GF-D8 (cell line): ENCODE data around the gene CDH4.

Experiments used
- DNase-seq: peaks from one replicate; lab custom pipeline; 2025; lab: John Stamatoyannopoulos, UW

CDH4 gene

DNA sequence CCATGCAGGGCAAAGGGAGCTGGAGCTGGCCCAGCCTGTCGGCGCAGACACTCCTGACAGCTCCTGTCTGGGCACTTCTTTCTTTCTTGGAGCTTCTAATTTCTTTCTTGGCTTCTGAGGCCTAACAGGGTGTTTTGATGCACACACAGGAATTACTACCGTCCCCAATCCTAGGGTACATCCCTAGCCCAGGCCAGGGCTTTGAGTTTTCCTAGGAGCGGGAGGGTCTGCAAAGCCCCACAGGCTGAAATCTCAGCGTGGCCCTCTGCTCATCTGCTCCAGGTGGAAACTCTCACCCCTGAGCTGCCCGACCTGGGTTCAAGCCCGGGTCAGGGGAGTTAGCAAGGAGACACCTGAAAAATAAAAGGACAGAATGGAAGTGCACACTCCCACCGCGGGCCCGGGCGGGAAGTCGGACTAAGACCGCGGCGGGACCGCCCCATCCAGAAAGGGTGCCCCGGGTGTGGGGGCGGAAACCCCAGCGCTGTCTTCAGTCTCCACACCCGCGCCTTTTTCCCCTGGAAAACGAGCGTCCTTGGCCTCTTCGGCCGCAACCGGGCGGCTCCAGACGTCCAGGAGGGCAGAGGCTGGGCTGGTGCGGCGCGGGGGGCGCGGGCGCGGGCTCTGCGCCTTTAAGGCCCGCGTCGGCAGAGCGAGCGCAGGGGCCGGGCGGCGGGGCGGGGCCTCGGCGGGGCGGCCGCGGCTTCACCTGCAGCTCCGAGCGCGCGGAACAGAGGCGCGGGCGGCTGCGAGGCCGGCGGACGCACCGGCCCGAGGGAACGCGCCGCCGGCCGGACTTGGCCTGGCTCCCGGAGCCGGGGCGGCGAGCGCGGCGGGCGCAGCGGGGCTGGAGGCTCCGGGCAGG is at the start of gene CDH4:
TSS of gene CDH4 (plus strand) at position 733 of the 865 bp plus-strand sequence.
- DNase-seq, result no peak

GRCh38 chr20:61203320-61203719 is 48.7 kb upstream of the CDH4 start:
- DNase-seq, result no peak

- no peak for DNase-seq
Measured at GRCh38 chr20:61204206-61204605, 47.9 kb upstream of the CDH4 start.

- DNase-seq, result no peak
Measured at GRCh38 chr20:61205769-61206168, 46.3 kb upstream of the CDH4 start.

GRCh38 chr20:61210862-61211261 is 41.2 kb upstream of the CDH4 start:
- no peak for DNase-seq

DNA sequence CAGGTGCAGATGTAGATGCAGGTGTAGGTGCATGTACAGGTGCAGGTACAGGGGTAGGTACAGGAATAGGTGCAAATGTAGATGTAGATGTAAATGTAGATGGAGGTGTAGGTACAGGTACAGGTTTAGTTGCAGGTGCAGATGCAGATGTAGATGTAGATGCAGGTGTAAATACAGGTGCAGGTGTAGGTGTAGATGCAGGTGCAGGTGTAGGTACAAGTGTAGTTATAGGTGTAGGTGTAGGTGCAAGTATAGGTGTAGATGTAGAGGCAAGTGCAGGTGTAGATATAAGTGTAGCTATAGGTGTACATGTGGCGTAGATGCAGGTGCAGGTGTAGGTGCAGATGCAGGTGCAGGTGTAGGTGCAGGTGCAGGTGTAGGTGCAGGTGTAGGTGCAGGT is 34.2 kb upstream of the CDH4 start:
- no peak for DNase-seq

DNA sequence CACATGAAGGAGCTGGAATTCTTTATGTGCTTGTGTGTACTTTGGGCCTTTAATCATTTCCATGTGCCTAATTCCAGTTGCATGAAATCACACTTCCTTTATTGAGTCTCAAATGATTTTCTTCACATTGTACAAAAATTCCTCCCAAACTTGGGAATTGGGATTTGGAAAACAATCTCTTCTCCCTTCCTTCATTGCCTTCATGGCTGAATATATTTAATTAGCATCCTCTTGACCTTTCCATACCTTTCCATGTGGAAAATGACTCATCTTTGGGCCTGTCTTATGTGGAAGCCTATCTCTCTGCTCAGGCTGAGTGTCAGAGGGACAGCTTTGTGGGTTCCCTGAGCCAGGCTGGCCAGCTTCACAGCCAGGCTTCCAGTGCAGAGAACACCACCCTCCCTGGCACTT is 33.0 kb upstream of the CDH4 start:
- no peak for DNase-seq

- no peak for DNase-seq
Measured at GRCh38 chr20:61220131-61220530, 31.9 kb upstream of the CDH4 start.

- DNase-seq, result no peak
Measured at GRCh38 chr20:61220626-61221325, 31.3 kb upstream of the CDH4 start.

DNA sequence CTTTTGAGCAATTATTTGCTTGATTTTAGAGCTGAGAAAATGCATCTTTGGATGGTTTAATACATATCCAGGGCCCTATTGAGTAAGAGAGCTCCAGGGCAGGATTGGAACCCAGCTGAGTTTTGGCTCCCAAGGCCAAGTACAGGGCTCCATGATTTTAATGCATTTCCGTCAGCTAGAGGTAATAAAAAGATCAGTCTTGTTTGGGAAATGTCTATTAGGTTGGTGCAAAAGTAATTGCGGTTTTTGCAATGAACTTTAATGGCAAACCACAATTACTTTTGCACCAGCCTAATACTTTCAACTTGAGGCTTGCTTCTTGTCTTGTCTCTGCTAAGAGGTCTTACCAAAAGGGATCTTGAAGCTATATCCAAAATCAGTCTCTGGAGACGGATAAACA is 29.4 kb upstream of the CDH4 start:
- no peak for DNase-seq

- no peak for DNase-seq
Measured at GRCh38 chr20:61223121-61223520, 28.9 kb upstream of the CDH4 start.

- no peak for DNase-seq
Measured at GRCh38 chr20:61230166-61230565, 21.9 kb upstream of the CDH4 start.

DNA sequence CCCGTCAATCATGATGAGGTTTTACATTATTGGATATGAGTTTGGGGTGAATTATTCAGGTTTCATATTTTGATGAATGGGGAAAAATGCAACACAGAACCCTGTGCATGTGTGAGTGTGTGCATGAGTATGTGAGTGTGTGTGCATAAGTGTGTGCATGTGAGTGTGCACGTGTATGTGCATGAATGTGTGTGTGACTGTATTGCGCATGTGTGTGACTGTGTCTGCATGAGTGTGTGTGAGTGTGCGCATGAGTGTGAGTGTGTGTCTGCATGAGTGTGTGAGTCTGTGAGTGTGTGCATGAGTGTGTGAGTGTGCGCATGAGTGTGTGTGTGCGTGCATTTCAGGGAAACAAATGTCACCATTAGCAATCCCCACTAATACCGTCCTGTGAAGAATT is 18.5 kb upstream of the CDH4 start:
- DNase-seq, result no peak

DNA sequence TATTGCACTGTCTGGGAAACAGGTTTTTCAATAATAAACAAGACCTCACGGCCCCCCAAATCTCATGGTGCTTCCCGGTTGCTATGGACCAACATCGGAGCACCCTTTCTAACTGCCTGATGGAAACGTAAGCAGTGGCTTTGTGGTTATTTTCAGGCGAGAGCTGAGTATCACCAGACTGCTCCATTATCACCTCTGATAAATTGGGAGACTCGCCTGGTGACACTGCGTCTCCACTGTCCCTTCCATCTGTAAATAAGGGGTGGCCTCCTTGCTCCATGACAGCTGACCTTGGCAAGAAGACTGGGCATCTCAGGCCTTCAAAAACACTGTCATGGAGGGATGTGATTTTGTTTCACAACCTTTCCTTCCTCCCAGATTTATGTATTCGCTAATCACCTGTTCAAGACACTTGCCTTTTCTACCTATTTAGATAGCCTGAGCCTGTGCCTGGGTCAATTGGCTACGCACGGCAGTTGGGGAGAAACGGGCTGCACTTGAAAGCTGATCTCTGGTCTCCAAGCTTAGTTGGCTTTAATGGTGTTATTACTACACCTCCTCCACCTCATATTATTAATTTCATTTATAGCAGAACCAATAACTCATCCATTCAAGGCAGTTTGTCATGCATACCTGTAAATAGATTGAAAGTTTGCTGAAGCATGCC is 17.7 kb upstream of the CDH4 start:
- no peak for DNase-seq

DNA sequence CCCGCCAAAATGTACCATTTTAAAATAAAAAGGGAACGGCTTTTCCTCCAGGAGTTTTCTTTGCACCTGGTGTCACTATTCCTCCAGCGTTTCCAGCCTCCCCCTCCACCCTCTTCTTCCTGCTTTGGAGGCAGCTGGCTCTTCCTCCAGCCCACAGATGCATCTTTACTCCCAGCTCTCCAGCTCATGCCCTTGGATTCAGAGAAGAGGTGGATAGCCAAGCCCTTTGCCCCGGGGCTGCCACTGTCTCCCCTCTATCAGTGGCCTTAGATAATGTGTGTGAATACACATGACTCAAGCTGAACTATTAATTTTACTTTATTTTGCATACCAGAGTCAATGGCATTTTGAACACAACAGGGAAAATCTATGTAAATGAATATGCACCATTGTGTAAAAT is 15.3 kb upstream of the CDH4 start:
- no peak for DNase-seq

- no peak for DNase-seq
Measured at GRCh38 chr20:61238813-61239212, 13.2 kb upstream of the CDH4 start.

DNA sequence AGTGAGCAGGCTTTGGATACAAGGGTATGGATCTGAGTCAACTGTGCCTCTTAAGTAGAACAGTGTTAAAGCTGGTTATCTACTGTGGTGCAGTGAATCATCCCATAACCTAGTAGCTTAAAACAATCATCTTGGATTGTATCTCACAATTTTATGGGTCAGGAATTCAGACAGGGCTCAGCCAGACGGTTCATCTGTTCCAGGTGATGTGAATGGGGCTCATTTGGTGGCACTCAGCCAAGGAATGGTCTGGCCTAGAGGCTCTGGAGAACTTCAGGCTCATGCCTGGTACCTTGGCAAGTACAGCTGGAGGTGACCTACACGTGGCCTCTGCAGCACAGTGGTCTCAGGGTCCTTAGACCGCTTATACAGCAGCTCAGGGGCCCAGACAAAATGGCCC is 11.2 kb upstream of the CDH4 start:
- no peak for DNase-seq

DNA sequence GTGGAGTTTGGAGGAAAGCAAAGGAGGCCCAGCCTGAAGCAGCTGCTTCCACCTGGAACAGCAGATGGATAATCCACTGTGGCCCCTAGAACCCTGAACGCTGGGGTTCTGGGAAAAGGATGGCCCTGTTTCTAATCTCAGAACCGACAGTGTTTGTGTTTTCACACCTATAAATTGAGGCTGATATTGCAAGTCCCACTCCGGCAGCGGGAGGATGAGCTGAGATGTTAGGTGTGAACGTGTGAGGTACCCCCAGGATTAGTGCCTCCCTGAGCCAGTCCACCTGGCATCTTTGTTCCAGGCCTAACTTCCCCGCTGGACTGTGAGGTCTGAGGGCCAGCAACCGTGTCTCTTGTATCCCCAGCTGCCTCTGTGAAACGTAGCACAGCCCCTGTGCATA is 7.8 kb upstream of the CDH4 start:
- no peak for DNase-seq

- no peak for DNase-seq
Measured at GRCh38 chr20:61246269-61246668, 5.8 kb upstream of the CDH4 start.

DNA sequence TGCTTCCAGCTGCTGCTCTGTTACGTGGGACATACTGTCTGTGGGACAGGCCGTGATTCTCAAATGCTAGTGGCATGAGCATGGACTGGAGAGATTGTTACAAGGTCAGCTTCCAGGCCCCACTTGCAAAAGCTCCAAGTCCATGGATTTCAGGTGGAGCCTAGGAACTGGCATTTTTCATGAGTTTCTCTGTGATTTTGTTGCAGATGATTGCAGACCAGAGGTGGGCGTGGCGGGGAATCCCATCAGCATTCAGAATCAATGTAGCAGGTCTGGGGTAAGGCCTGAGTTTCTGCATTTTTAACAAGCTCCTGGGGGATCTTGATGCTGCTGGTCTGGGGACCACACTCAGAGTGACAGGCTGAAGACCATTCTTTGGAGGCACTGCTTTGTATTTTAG is 2.4 kb upstream of the CDH4 start:
- DNase-seq, result no peak

DNA sequence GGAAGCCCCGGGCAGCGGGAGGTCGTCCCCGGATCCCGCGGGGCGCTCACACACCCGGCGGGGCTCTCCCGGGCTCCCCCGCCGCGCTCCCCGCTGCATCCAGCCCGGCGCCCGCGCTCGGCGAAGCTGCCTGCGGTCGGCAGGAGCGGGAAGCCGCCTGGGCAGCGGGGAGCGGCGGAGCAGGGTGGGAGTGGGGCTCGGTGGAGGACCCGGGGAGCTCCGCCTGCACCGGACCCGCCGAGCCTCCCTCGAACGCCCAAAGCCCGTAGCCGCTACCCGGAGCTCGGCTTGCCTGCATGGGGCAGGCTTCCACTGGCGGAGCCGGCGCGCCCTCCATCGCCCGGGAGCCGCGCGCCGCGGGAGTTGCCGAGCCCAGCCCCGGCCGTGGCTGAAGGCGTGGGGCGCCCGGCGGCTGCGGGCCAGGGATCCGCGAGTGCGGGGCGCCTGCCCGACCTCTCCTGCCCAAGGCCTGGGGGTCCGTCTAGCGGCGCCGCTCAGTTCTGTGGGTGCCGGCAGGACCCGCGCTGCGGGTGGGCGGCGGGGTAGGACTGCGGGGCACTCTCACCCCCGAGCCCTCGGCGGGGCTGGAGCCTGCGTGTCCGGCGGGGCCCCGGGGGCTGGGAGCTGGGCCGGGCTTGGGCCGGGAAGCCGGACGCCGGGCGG is 671 bp downstream of the CDH4 start:
- no peak for DNase-seq

GRCh38 chr20:61253264-61253639 is 1.2 kb downstream of the CDH4 start:
- no peak for DNase-seq
